Hepatocyte (in vitro differentiated cells): ENCODE results near the gene DNAH3.

Experiments used
- EZH2 ChIP-seq: fragments of 200-600 bp; sonication (generic); IDR thresholded peaks from 2 replicates; pipeline ENCODE4 v1.6.1; 2016; ENCODE audit warnings: antibody characterized with exemption, mild to moderate bottlenecking, borderline replicate concordance
- TF ChIP-seq, protein P1 (sequence below): fragments of 200-600 bp; sonication (generic); IDR thresholded peaks from 2 replicates; pipeline ENCODE4 v1.5.1; 2016; ENCODE audit warnings: antibody characterized with exemption, mild to moderate bottlenecking; ENCODE audit not compliant: poor library complexity

DNA sequence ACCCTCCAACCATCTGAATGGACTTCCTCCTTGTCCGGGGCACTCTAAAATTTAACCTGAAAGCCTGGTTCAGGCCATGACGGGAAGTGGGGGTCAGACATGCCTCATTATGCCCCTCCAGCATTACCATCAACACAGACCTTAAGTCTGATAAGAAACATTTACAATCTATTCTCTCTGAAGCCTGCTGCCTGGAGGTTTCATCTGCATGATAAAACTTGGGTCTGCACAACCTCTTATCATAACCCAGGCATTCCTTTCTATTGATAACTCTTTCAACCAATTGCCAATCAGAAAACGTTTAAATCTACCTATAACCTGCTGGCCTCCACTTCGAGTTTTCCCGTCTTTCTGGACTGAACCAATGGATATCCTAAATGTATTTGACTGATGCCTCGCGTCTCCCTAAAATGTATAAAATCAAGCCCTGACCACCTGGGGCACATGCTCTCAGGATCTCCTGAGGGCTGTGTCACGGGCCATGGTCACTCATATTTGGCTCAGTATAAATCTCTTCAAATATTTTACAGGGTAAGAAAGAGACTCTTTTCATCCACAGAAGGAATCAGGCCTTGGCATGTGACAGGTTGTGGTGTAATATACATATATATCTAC, 204.5 kb downstream of the DNAH3 start:
- TF ChIP-seq, protein P1, sequence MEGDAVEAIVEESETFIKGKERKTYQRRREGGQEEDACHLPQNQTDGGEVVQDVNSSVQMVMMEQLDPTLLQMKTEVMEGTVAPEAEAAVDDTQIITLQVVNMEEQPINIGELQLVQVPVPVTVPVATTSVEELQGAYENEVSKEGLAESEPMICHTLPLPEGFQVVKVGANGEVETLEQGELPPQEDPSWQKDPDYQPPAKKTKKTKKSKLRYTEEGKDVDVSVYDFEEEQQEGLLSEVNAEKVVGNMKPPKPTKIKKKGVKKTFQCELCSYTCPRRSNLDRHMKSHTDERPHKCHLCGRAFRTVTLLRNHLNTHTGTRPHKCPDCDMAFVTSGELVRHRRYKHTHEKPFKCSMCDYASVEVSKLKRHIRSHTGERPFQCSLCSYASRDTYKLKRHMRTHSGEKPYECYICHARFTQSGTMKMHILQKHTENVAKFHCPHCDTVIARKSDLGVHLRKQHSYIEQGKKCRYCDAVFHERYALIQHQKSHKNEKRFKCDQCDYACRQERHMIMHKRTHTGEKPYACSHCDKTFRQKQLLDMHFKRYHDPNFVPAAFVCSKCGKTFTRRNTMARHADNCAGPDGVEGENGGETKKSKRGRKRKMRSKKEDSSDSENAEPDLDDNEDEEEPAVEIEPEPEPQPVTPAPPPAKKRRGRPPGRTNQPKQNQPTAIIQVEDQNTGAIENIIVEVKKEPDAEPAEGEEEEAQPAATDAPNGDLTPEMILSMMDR = no peak
- TF ChIP-seq EZH2 = no peak
